ENCODE results near the gene ACAA1.
"Not testable (repeated sequence)": the region's sequence is repeated elsewhere in the genome, so short reads cannot be mapped to it uniquely, and the experiment has no call there.

Gene ACAA1

GRCh38 chr3:38088126-38089078 lies 48.5 kb downstream of the ACAA1 start:
- DNase-seq (ENCODE audit: low read depth), result no peak
- no peak overlapping the region for H3K4me3 ChIP-seq (ENCODE audit: control insufficient read depth, low read depth, low read length)
- no peak for TF ChIP-seq CTCF (conservative IDR thresholded peaks at IDR 0.05; ENCODE audit: control insufficient read depth, insufficient read depth, low read depth, low read length)

- DNase-seq (ENCODE audit: low read depth); H3K4me3 ChIP-seq (ENCODE audit: control insufficient read depth, low read depth, low read length): not testable (repeated sequence)
These were observed 49.6 kb downstream of the ACAA1 start for GRCh38 chr3:38087278-38087677.

GRCh38 chr3:38086496-38086895 lies 50.4 kb downstream of the ACAA1 start:
- no peak overlapping the region for H3K4me3 ChIP-seq (ENCODE audit: control insufficient read depth, low read depth, low read length)
- TF ChIP-seq CTCF (conservative IDR thresholded peaks at IDR 0.05; ENCODE audit: control insufficient read depth, insufficient read depth, low read depth, low read length), result no peak
- no peak for DNase-seq (ENCODE audit: low read depth)

- H3K4me3 ChIP-seq (ENCODE audit: control insufficient read depth, low read depth, low read length), result no peak overlapping the region
- TF ChIP-seq CTCF (conservative IDR thresholded peaks at IDR 0.05; ENCODE audit: control insufficient read depth, insufficient read depth, low read depth, low read length), result no peak
- DNase-seq (ENCODE audit: low read depth), result no peak
These were observed 51.0 kb downstream of the ACAA1 start for GRCh38 chr3:38085943-38086324.

GRCh38 chr3:38085311-38085942 lies 51.5 kb downstream of the ACAA1 start:
- no peak overlapping the region for H3K4me3 ChIP-seq (ENCODE audit: control insufficient read depth, low read depth, low read length)
- DNase-seq (ENCODE audit: low read depth), result peak; percentile 2
- no peak for TF ChIP-seq CTCF (conservative IDR thresholded peaks at IDR 0.05; ENCODE audit: control insufficient read depth, insufficient read depth, low read depth, low read length)

- no peak for TF ChIP-seq CTCF (conservative IDR thresholded peaks at IDR 0.05; ENCODE audit: control insufficient read depth, insufficient read depth, low read depth, low read length)
- no peak overlapping the region for H3K4me3 ChIP-seq (ENCODE audit: control insufficient read depth, low read depth, low read length)
- peak; percentile 40 for DNase-seq (ENCODE audit: low read depth)
These were observed 52.3 kb downstream of the ACAA1 start for GRCh38 chr3:38084334-38085310.
